Thyroid gland (tissue), 4 donors: ENCODE results near the gene PLK5.

Experiments
- POLR2A ChIP-seq, 2 donors: fragments of 450-650 bp; IDR thresholded peaks; one replicate each; pipeline ENCODE4 v1.6.1; 2017; ENCODE audit warnings: antibody characterized with exemption in 2 of 2, mild to moderate bottlenecking in 2 of 2, moderate library complexity in 1 of 2
- TF ChIP-seq, protein P1 (sequence below), 6 experiments: fragments of 200-600 bp in 3 of 6; fragments of 450-650 bp in 3 of 6; sonication (generic) in 3 of 6; IDR thresholded peaks; one replicate each; pipeline ENCODE4 v1.5.1; 2016 to 2019; ENCODE audit warnings: antibody characterized with exemption in 6 of 6, mild to moderate bottlenecking in 2 of 6, inconsistent platforms in 1 of 6, moderate library complexity in 1 of 6

- TF ChIP-seq, protein P1, sequence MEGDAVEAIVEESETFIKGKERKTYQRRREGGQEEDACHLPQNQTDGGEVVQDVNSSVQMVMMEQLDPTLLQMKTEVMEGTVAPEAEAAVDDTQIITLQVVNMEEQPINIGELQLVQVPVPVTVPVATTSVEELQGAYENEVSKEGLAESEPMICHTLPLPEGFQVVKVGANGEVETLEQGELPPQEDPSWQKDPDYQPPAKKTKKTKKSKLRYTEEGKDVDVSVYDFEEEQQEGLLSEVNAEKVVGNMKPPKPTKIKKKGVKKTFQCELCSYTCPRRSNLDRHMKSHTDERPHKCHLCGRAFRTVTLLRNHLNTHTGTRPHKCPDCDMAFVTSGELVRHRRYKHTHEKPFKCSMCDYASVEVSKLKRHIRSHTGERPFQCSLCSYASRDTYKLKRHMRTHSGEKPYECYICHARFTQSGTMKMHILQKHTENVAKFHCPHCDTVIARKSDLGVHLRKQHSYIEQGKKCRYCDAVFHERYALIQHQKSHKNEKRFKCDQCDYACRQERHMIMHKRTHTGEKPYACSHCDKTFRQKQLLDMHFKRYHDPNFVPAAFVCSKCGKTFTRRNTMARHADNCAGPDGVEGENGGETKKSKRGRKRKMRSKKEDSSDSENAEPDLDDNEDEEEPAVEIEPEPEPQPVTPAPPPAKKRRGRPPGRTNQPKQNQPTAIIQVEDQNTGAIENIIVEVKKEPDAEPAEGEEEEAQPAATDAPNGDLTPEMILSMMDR (IDR thresholded peaks at IDR 0.05), result no peak
- TF ChIP-seq POLR2A (IDR thresholded peaks at IDR 0.05), result no peak
Observed at GRCh38 chr19:1481224-1481892, 42.5 kb upstream of the PLK5 start.
